GM12878 (cell line): ENCODE data around the gene TROAP. TPM values are rescaled to one million over a fixed set of nuclear protein-coding genes. Genes with fewer than 3 reads are reported as not detected.

Experiments
- ATAC-seq: fragments of 200-7000 bp; cut with Tn5 transposase; 3 replicates; pipeline ENCODE4 v1.9.1; 2020; ENCODE audit warnings: mild to moderate bottlenecking, moderate library complexity
- BruUV-seq: library from RNA; stranded (reverse); fragments of 400-500 nt; replicated peaks from 2 replicates; lab custom pipeline; 2021; lab: Mats Ljungman, UMichigan
- CTCF ChIA-PET: fragments of 300-600 bp; sonication (Branson Sonifier 250); formaldehyde crosslinking; extraction: SDS; loops from one replicate; lab custom pipeline; 2021; ENCODE audit warnings: inconsistent platforms; lab: Yijun Ruan, JAX
- POLR2A ChIA-PET: fragments of 350-600 bp; formaldehyde crosslinking; extraction: SDS; loops from one replicate; lab custom pipeline; 2021; ENCODE audit warnings: inconsistent platforms; lab: Charles Lee
- RAD21 ChIA-PET: fragments of 300-600 bp; sonication (Branson Sonifier 250); formaldehyde crosslinking; loops from one replicate; lab custom pipeline; 2023; ENCODE audit warnings: antibody characterized with exemption; ENCODE audit not compliant: unreplicated experiment; lab: Charles Lee
- SMC1A ChIA-PET: fragments of 300-600 bp; sonication (Branson Sonifier 250); formaldehyde crosslinking; loops from one replicate; lab custom pipeline; 2023; ENCODE audit not compliant: unreplicated experiment, uncharacterized antibody; lab: Charles Lee
- DNase-seq: peaks from one replicate; pipeline ENCODE4 v3.0.0-alpha.2; 2011; ENCODE audit warnings: low read depth, low spot score
- FAIRE-seq: peaks from 3 replicates; lab custom pipeline; 2011; peaks lifted over from hg19 to GRCh38; lab: Jason Lieb, UNC
- H2AFZ ChIP-seq: 2 replicates; pipeline ENCODE4 v1.6.0; 2011; ENCODE audit warnings: low read depth, low read length, control low read depth; ENCODE audit not compliant: control insufficient read depth
- H3K27ac ChIP-seq: 2 replicates; pipeline ENCODE4 v1.5.1; 2011; ENCODE audit warnings: control low read depth; ENCODE audit not compliant: control insufficient read depth, insufficient read depth
- H3K27me3 ChIP-seq, 2 experiments: replicated peaks in 1 of 2; 2 replicates each; pipeline versions ENCODE4 v1.6.0 to v1.6.1; 2011; ENCODE audit warnings: low read length in 1 of 2; ENCODE audit not compliant: control insufficient read depth in 2 of 2, insufficient read depth in 2 of 2
- H3K36me3 ChIP-seq, 2 experiments: 2 replicates each; pipeline ENCODE4 v1.5.1; 2011; ENCODE audit warnings: low read length in 1 of 2; ENCODE audit not compliant: control insufficient read depth in 2 of 2, insufficient read depth in 2 of 2
- H3K4me1 ChIP-seq: 2 replicates; pipeline ENCODE4 v1.6.1; 2011; ENCODE audit warnings: mild to moderate bottlenecking, low read length, moderate library complexity, mixed read lengths; ENCODE audit not compliant: control insufficient read depth, insufficient read depth
- H3K4me2 ChIP-seq: 2 replicates; pipeline ENCODE4 v1.6.0; 2011; ENCODE audit warnings: control low read depth; ENCODE audit not compliant: control insufficient read depth, insufficient read depth
- H3K4me3 ChIP-seq: fragments of 200-600 bp; sonication (generic); 2 replicates; pipeline ENCODE4 v1.5.1; 2016
- H3K79me2 ChIP-seq: 2 replicates; pipeline ENCODE4 v1.6.0; 2011; ENCODE audit warnings: low read length; ENCODE audit not compliant: control insufficient read depth, insufficient read depth
- H3K9ac ChIP-seq: 2 replicates; pipeline ENCODE4 v1.8.0; 2011; ENCODE audit warnings: low read length, control low read depth, mixed read lengths; ENCODE audit not compliant: control insufficient read depth, insufficient read depth
- H3K9me3 ChIP-seq: replicated peaks from 3 replicates; pipeline ENCODE4 v1.5.1; 2011; ENCODE audit warnings: mild to moderate bottlenecking, low read length; ENCODE audit not compliant: control insufficient read depth, insufficient read depth
- H4K20me1 ChIP-seq: 2 replicates; pipeline ENCODE4 v1.6.0; 2011; ENCODE audit not compliant: control insufficient read depth, insufficient read depth
- EGR1 ChIP-seq, 2 experiments: IDR thresholded peaks; 1 replicate in 1 of 2; 2 replicates in 1 of 2; pipeline ENCODE4 v1.6.1; 2011 to 2012; ENCODE audit warnings: low read depth in 2 of 2, low read length in 2 of 2, borderline replicate concordance in 1 of 2, mild to moderate bottlenecking in 1 of 2, moderate library complexity in 1 of 2
- IRF4 ChIP-seq: IDR thresholded peaks from 2 replicates; pipeline ENCODE4 v1.6.1; 2011; ENCODE audit warnings: low read depth, low read length
- KLF5 ChIP-seq: fragments of 450-650 bp; IDR thresholded peaks from 2 replicates; pipeline ENCODE4 v1.6.1; 2014; ENCODE audit warnings: mild to moderate bottlenecking; ENCODE audit not compliant: partially characterized antibody
- MTA3 ChIP-seq: IDR thresholded peaks from 2 replicates; pipeline ENCODE4 v1.6.1; 2012; ENCODE audit warnings: low read length, inconsistent platforms, borderline replicate concordance
- NR2F1 ChIP-seq: fragments of 450-650 bp; conservative IDR thresholded peaks from 2 replicates; pipeline ENCODE4 v1.6.1; 2017; ENCODE audit warnings: mild to moderate bottlenecking
- POLR2AphosphoS2 ChIP-seq: IDR thresholded peaks from 2 replicates; pipeline ENCODE4 v1.6.1; 2011; ENCODE audit warnings: low read depth, mild to moderate bottlenecking, low read length, improper control_type of control experiment, moderate library complexity
- RAD51 ChIP-seq: fragments of 450-650 bp; IDR thresholded peaks from 2 replicates; pipeline ENCODE4 v1.6.1; 2016; ENCODE audit warnings: moderate library complexity, mild to moderate bottlenecking, inconsistent platforms
- RFX5 ChIP-seq: IDR thresholded peaks from 2 replicates; pipeline ENCODE4 v1.6.1; 2011; ENCODE audit warnings: low read depth, low read length, improper control_type of control experiment
- RUNX3 ChIP-seq: IDR thresholded peaks from 2 replicates; pipeline ENCODE4 v1.6.1; 2012; ENCODE audit warnings: low read length, inconsistent platforms
- SIN3A ChIP-seq: IDR thresholded peaks from 2 replicates; pipeline ENCODE4 v1.6.1; 2012; ENCODE audit warnings: low read depth, low read length, improper control_type of control experiment
- TBL1XR1 ChIP-seq: IDR thresholded peaks from 2 replicates; pipeline ENCODE4 v1.6.1; 2012; ENCODE audit warnings: low read depth, low read length, improper control_type of control experiment
- ZNF274 ChIP-seq: IDR thresholded peaks from one replicate; pipeline ENCODE4 v1.8.0; 2011; ENCODE audit not compliant: insufficient read length, insufficient read depth
- ZNF384 ChIP-seq: IDR thresholded peaks from 2 replicates; pipeline ENCODE4 v1.6.1; 2012; ENCODE audit warnings: low read depth, mild to moderate bottlenecking, low read length, improper control_type of control experiment, borderline replicate concordance
- whole genome bisulfite sequencing: methylation state at CpG from one replicate; pipeline ENCODE4 v1.1.6; 2016; ENCODE audit warnings: low lambda C conversion rate; ENCODE audit not compliant: insufficient replicate concordance, insufficient coverage; ENCODE audit errors: missing lambda C conversion rate; 5-methylcytosine and 5-hydroxymethylcytosine counted together
- in situ Hi-C: fragments of 300-500 bp; cut with MboI; formaldehyde crosslinking; loops from 9 replicates; pipeline ENCODE4 v1.14.3; 2018; ENCODE audit warnings: mixed read lengths
- intact Hi-C: fragments of 100-400 bp; cut with micrococcal nuclease; formaldehyde crosslinking; loops from one replicate; pipeline ENCODE4 v1.14.2; 2022; ENCODE audit not compliant: unreplicated experiment
- polyA plus RNA-seq, 11 experiments: library from polyadenylated mRNA; depleted of rRNA in 4 of 11; unstranded in 6 of 11; stranded (reverse) in 5 of 11; fragments of >200 nt; fragmentation: Nextera tagmentation in 4 of 11; fragmentation: Illumina TruSeq in 1 of 11; extraction: Ambion mirVana in 4 of 11; extraction: Trizol in 1 of 11; gene quantifications; 1 replicate in 1 of 11; 2 replicates in 10 of 11; pipeline versions ENCODE4 v1.2.1 to v1.2.3, GENCODE V29; 2011 to 2016; ENCODE audit warnings: inconsistent platforms in 2 of 11, missing spikeins in 2 of 11, low read depth in 1 of 11
- total RNA-seq, 4 experiments: library from RNA; depleted of rRNA in 3 of 4; stranded (reverse); fragments of >200 nt in 3 of 4; fragmentation: Illumina TruSeq in 1 of 4; extraction: Trizol in 1 of 4; gene quantifications; 2 replicates each; pipeline versions ENCODE4 v1.2.1 to v1.2.3, GENCODE V29; 2013 to 2021
- TF ChIP-seq, protein P1 (sequence below): fragments of 150-350 bp; IDR thresholded peaks from 2 replicates; pipeline ENCODE4 v1.6.1; 2014; ENCODE audit warnings: mild to moderate bottlenecking, low read depth, low read length
- TF ChIP-seq, protein P2 (sequence below): fragments of 450-650 bp; IDR thresholded peaks from 2 replicates; pipeline ENCODE4 v1.6.1; 2017; ENCODE audit warnings: mild to moderate bottlenecking, moderate library complexity
- TF ChIP-seq, protein P3 (sequence below): fragments of 450-650 bp; IDR thresholded peaks from 2 replicates; pipeline ENCODE4 v1.6.1; 2016; ENCODE audit warnings: mild to moderate bottlenecking

Gene TROAP
- total and polyA plus RNA-seq, 10 of the 15 experiments (the other 5 are each of a cell fraction or from before 2014, with no cell fraction given) = 26.8 to 93.7 (median 52.6) TPM

DNA sequence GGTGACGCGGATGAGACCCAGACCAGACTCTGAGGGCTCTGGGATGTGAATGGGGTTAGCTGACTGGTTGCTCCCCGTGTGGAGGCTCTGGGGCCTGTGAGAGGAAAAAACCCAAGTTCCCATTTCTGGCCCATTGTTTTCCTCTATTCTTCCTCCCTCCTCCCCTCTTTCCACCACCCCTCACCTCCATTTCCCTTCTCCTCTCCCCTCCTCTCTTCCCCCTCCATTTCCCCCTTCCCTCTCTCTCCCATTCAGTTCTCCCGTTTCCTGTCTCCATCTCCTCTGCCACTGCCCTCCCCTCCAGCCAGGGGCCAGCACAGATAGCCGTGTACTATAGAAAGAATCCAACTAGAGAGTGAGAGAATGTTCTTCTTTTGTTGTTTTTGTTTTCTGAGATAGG is 40.8 kb upstream of the TROAP start:
- intact Hi-C loops = no loop called here
- Histone ChIP-seq H3K9ac (no peak overlapping the region), H3K4me2 (no peak overlapping the region), H4K20me1 (no peaks in the 10 kb centered on the region), H3K27me3 (peaks cover 0 to 2% of the 10 kb centered on the region in 2 experiments; a peak in 2 of 4 replicates), H3K9me3 (no peaks in the 10 kb centered on the region), H3K79me2 (no peaks in the 10 kb centered on the region), H2AFZ (no peak overlapping the region), H3K4me1 (no peaks in the 10 kb centered on the region), H3K27ac (no peak overlapping the region), H3K4me3 (no peak overlapping the region), H3K36me3 (no peaks in the 10 kb centered on the region)
- CTCF ChIA-PET = interaction anchor here (0.8 kb wide), 1 partner anchor 12 kb away, joined by 3 read pairs; no protein-coding TSS in a partner anchor
- no peak for FAIRE-seq
- BruUV-seq = no TSS peak
- in situ Hi-C loops = no loop called here
- SMC1A ChIA-PET = no interaction called here
- POLR2A ChIA-PET = interaction anchor here (0.7 kb wide), 1 partner anchor 171 kb away, joined by 4 read pairs; no protein-coding TSS in a partner anchor
- RAD21 ChIA-PET = no interaction called here
- TF ChIP-seq, protein P1, sequence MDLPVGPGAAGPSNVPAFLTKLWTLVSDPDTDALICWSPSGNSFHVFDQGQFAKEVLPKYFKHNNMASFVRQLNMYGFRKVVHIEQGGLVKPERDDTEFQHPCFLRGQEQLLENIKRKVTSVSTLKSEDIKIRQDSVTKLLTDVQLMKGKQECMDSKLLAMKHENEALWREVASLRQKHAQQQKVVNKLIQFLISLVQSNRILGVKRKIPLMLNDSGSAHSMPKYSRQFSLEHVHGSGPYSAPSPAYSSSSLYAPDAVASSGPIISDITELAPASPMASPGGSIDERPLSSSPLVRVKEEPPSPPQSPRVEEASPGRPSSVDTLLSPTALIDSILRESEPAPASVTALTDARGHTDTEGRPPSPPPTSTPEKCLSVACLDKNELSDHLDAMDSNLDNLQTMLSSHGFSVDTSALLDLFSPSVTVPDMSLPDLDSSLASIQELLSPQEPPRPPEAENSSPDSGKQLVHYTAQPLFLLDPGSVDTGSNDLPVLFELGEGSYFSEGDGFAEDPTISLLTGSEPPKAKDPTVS = no peak
- TF ChIP-seq ZNF274 = no peak
- TF ChIP-seq, protein P2, sequence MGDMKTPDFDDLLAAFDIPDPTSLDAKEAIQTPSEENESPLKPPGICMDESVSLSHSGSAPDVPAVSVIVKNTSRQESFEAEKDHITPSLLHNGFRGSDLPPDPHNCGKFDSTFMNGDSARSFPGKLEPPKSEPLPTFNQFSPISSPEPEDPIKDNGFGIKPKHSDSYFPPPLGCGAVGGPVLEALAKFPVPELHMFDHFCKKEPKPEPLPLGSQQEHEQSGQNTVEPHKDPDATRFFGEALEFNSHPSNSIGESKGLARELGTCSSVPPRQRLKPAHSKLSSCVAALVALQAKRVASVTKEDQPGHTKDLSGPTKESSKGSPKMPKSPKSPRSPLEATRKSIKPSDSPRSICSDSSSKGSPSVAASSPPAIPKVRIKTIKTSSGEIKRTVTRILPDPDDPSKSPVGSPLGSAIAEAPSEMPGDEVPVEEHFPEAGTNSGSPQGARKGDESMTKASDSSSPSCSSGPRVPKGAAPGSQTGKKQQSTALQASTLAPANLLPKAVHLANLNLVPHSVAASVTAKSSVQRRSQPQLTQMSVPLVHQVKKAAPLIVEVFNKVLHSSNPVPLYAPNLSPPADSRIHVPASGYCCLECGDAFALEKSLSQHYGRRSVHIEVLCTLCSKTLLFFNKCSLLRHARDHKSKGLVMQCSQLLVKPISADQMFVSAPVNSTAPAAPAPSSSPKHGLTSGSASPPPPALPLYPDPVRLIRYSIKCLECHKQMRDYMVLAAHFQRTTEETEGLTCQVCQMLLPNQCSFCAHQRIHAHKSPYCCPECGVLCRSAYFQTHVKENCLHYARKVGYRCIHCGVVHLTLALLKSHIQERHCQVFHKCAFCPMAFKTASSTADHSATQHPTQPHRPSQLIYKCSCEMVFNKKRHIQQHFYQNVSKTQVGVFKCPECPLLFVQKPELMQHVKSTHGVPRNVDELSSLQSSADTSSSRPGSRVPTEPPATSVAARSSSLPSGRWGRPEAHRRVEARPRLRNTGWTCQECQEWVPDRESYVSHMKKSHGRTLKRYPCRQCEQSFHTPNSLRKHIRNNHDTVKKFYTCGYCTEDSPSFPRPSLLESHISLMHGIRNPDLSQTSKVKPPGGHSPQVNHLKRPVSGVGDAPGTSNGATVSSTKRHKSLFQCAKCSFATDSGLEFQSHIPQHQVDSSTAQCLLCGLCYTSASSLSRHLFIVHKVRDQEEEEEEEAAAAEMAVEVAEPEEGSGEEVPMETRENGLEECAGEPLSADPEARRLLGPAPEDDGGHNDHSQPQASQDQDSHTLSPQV = no peak
- no peak for TF ChIP-seq TBL1XR1
- no peak for TF ChIP-seq RUNX3
- no peak for TF ChIP-seq RAD51
- TF ChIP-seq MTA3 = no peak
- TF ChIP-seq EGR1 (IDR thresholded peaks at IDR 0.05; ENCODE audit: borderline replicate concordance in 1 of 2, low read depth in 2 of 2, low read length in 2 of 2) = no peak
- no peak for TF ChIP-seq KLF5
- TF ChIP-seq ZNF384 = no peak
- TF ChIP-seq RFX5 = no peak
- TF ChIP-seq IRF4 = no peak
- no peak for TF ChIP-seq NR2F1
- TF ChIP-seq SIN3A = no peak
- no peak for TF ChIP-seq POLR2AphosphoS2
- TF ChIP-seq, protein P3, sequence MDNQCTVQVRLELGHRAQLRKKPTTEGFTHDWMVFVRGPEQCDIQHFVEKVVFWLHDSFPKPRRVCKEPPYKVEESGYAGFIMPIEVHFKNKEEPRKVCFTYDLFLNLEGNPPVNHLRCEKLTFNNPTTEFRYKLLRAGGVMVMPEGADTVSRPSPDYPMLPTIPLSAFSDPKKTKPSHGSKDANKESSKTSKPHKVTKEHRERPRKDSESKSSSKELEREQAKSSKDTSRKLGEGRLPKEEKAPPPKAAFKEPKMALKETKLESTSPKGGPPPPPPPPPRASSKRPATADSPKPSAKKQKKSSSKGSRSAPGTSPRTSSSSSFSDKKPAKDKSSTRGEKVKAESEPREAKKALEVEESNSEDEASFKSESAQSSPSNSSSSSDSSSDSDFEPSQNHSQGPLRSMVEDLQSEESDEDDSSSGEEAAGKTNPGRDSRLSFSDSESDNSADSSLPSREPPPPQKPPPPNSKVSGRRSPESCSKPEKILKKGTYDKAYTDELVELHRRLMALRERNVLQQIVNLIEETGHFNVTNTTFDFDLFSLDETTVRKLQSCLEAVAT = no peak
- WGBS = 49% methylated on average over 5 of the region's 5 CpGs
- DNase-seq = no peak
- no peak for ATAC-seq
